Activated naive CD4-positive, alpha-beta T cell treated with anti-CD3 and anti-CD28 coated beads, Interleukin-2, amount 50 U/mL, for 24 hours (primary cell): ENCODE measurements around the gene CNDP2.

ENCODE experiments used
- H3K27ac Mint-ChIP-seq: one replicate; pipeline ENCODE4 v1.8.0; 2021; ENCODE audit warnings: mild to moderate bottlenecking, mixed read lengths
- H3K27me3 Mint-ChIP-seq: one replicate; pipeline ENCODE4 v1.8.0; 2021; ENCODE audit warnings: mixed read lengths
- H3K36me3 Mint-ChIP-seq: one replicate; pipeline ENCODE4 v1.8.0; 2021; ENCODE audit warnings: mixed read lengths
- H3K4me1 Mint-ChIP-seq: one replicate; pipeline ENCODE4 v1.8.0; 2021; ENCODE audit warnings: mixed read lengths
- H3K4me3 Mint-ChIP-seq: one replicate; pipeline ENCODE4 v1.8.0; 2021; ENCODE audit warnings: mild to moderate bottlenecking, mixed read lengths
- H3K9me3 Mint-ChIP-seq: one replicate; pipeline ENCODE4 v1.8.0; 2021; ENCODE audit warnings: mixed read lengths

The CNDP2 gene

DNA sequence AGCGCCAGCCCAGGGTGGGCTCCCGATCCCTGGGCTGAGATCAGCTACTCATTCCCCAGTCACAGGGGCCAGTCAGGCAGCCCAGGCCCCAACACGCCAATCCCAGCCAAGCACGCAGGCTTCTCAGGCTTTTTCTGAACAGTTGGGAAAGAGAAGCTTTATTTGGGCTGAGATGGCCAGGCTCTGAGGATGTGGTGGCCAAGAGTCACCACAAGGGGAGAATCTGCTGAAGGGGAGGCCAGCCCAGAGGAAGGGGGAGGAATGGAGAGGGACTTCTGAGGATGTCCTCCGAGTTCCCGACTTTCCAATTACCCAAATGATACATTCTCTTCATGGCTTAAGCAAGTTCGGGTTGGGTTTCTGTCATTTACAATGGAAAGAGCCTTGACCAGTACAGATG lies 36.3 kb upstream of the CNDP2 start:
- peaks cover 13% of the 10 kb centered on the region for H3K27me3 Mint-ChIP-seq
- H3K4me3 Mint-ChIP-seq = no peak overlapping the region
- no peak overlapping the region for H3K27ac Mint-ChIP-seq
- H3K36me3 Mint-ChIP-seq = no peaks in the 10 kb centered on the region
- H3K4me1 Mint-ChIP-seq = peaks cover 17% of the 10 kb centered on the region
- H3K9me3 Mint-ChIP-seq = no peaks in the 10 kb centered on the region

DNA sequence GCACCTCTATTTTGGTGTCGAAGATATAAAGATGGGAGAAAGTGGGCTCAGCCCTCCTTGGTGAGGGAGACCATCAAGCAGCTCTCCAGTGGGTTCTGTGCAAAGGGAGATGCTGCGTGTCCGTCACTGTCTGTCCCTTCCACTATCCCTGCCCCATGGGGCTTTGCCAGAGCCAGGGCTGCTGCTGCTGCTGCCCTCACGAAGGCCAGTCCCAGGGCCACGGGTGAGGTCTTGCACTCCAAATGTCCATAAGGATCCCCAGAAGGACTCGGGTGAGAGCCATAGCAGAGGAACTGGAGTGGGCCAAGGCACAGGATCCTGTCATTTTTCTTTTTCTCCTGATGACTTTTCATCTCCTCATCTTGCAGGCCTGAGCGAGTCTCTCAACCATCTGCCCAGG lies 35.3 kb upstream of the CNDP2 start:
- no peak overlapping the region for H3K27ac Mint-ChIP-seq
- H3K36me3 Mint-ChIP-seq = no peaks in the 10 kb centered on the region
- H3K27me3 Mint-ChIP-seq = peaks cover 11% of the 10 kb centered on the region
- H3K4me1 Mint-ChIP-seq = peaks cover 17% of the 10 kb centered on the region
- no peak overlapping the region for H3K4me3 Mint-ChIP-seq
- no peaks in the 10 kb centered on the region for H3K9me3 Mint-ChIP-seq

DNA sequence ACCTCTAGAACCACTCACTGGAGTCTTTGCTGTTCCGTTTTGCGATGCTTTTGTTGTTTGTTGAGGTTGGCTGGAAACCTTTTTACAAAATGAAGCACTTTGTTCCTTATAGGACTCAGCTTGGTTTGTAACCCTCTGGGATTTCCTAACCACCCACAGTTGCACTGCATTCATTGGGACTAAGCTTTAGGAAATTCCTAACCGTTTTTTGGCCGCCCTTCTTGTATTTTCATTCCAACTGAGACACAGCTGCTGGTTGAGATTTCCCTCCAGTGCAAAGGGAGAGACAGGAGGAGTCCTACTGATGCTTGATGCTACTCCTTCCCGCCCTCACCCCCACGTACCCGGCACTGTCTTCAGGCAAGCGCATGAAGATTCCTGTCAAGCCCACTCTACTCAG lies 32.9 kb upstream of the CNDP2 start:
- peaks cover 12% of the 10 kb centered on the region for H3K4me1 Mint-ChIP-seq
- H3K27me3 Mint-ChIP-seq = peaks cover 5% of the 10 kb centered on the region
- H3K36me3 Mint-ChIP-seq = no peaks in the 10 kb centered on the region
- no peaks in the 10 kb centered on the region for H3K9me3 Mint-ChIP-seq
- H3K27ac Mint-ChIP-seq = no peak overlapping the region
- H3K4me3 Mint-ChIP-seq = no peak overlapping the region

DNA sequence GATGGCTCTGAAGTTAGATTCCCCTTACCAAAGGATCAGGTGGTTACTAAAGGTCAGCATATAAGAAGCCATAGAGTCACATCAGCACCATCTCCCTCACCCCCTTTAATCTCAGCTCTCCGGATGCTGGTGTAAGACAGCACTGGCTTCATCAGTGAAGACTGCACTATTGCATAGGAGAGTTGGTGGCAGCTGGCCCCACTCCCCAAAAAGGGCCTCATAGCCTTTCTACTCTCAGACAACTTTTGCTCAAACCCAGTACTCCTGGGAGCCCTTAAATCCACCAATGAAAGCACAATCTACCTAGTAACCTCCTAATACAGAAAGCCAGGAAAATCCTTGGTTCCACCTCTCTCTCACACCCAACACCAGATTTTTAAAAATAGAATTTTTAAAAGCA lies 32.2 kb upstream of the CNDP2 start:
- Mint-ChIP-seq H3K36me3 (no peaks in the 10 kb centered on the region), H3K9me3 (no peaks in the 10 kb centered on the region), H3K4me1 (peaks cover 5% of the 10 kb centered on the region), H3K4me3 (no peak overlapping the region), H3K27me3 (peaks cover 1% of the 10 kb centered on the region), H3K27ac (no peak overlapping the region)

DNA sequence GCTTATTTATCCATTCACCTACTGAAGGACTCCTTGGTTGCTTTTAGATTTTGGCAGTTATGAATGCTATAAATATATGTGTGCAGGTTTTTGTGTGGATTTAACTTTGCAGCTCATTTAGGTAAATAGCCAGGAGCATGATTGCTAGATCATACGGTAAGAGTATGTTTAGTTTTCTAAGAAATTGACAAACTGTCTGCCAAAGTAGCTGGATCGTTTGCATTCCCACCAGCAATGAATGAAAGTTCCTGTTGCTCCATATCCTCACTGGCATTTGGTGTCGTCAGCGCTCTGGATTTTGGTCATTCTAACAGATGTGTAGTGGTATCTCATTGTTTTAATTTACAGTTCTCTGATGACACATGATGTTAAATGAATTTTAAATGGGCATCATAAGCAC lies 30.4 kb upstream of the CNDP2 start:
- no peaks in the 10 kb centered on the region for H3K4me1 Mint-ChIP-seq
- no peak overlapping the region for H3K27ac Mint-ChIP-seq
- H3K36me3 Mint-ChIP-seq = no peaks in the 10 kb centered on the region
- no peak overlapping the region for H3K4me3 Mint-ChIP-seq
- H3K27me3 Mint-ChIP-seq = no peaks in the 10 kb centered on the region
- H3K9me3 Mint-ChIP-seq = peaks cover 8% of the 10 kb centered on the region

DNA sequence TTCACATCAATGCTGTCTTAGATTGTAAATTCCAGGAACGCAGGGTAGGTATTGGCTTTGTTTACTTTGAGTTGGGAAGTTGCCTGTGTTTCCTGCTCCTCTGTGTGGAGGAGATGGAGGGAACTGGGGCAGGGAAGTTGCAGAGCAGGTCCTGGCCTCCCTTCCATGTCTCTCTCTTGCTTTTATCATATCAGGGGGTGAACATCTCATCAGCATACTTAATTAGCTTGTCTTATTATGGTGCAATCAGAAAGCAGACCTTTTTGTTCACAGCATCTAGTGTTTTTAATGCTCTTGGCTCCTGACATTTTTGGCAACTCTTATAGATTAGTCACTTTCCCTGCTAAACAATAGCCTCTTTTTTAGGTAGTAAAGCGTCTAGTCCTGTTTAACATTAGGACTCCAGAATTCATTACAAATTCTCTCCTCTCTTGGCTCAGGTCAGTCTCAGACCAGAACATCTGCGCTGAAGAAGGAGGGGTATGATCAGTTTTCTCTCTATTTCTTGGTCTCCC lies 27.6 kb upstream of the CNDP2 start:
- no peak overlapping the region for H3K27ac Mint-ChIP-seq
- H3K9me3 Mint-ChIP-seq = peaks cover 8% of the 10 kb centered on the region

DNA sequence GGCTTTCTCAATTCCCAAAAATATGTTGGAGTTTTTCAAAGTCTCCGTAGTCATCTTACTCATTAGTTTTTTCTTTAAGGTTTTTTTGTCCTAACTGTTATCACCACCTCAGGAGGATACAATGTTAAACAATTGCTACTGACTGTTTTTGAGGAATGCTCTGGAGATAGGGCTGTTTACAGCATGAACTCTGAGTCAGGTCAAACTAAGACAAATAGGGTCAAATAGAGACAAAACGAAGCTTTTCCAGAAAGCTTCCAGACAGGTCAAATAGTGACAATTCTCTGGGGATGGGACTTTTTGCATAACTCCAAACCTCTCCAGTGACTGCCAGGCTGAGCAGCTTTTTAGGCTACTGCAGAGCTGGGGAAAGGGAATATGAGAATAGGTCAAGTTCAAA lies 23.9 kb upstream of the CNDP2 start:
- no peaks in the 10 kb centered on the region for H3K36me3 Mint-ChIP-seq
- no peaks in the 10 kb centered on the region for H3K27me3 Mint-ChIP-seq
- no peak overlapping the region for H3K27ac Mint-ChIP-seq
- no peak overlapping the region for H3K4me3 Mint-ChIP-seq
- H3K9me3 Mint-ChIP-seq = peaks cover 8% of the 10 kb centered on the region
- H3K4me1 Mint-ChIP-seq = no peaks in the 10 kb centered on the region

More for the DNA sequence above, 27.6 kb upstream of the CNDP2 start:
- Mint-ChIP-seq H3K27me3 (no peaks in the 10 kb centered on the region), H3K4me1 (no peaks in the 10 kb centered on the region), H3K4me3 (no peak overlapping the region), H3K36me3 (no peaks in the 10 kb centered on the region)

DNA sequence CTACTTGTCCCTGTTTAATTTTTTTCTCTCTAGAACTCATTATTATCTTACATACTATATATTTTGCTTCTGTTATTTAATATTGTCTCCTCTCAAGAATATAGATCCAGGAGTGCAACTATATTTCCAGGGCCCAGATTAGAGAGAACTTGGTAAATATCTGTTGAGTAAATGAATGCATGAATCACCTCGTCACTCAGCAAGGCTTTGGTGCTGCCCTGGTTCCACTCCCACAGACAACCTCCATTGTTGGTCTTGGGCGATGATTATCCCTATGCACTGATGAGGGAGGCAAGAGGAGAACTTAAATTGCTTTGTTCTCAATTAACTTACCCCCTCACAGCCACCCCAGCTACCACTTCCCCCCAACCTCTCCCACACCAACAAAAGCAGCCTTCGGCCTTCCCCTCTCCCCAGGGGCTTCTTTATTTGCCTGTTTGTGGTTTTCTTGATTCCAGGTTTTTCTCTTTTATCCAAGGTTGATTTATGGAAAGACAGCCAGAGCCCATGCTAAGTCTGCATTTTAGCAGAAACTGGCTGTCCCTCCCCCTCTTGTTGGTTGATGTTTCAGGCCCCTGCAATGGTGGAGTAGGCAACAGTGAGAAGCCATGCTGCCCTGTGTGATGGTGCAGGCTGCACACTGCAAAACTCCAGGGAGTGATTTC lies 22.1 kb upstream of the CNDP2 start:
- Mint-ChIP-seq H3K4me3 (no peak overlapping the region), H3K9me3 (peaks cover 8% of the 10 kb centered on the region), H3K4me1 (no peaks in the 10 kb centered on the region), H3K36me3 (no peaks in the 10 kb centered on the region), H3K27ac (no peak overlapping the region), H3K27me3 (no peaks in the 10 kb centered on the region)

DNA sequence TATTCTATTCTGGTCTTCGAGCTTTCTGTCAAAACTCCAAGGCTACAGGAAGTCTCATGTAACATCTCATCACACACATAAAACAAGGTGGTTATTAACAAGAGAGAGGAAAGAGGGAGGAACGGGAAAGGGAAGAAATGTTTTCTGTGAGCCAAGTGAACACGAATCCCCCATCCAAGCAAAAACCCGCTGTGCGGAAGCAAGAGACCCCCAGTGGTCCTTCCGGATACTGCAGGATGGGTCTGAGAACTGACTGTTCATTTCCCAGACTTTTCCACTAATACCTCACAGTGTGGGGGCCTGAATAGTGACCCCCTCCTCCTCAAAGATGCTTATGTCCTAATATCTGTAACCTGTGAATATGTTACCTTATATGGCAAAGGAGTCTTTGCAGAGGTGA lies 20.0 kb upstream of the CNDP2 start:
- no peaks in the 10 kb centered on the region for H3K36me3 Mint-ChIP-seq
- H3K9me3 Mint-ChIP-seq = no peaks in the 10 kb centered on the region
- H3K4me1 Mint-ChIP-seq = no peaks in the 10 kb centered on the region
- H3K27me3 Mint-ChIP-seq = no peaks in the 10 kb centered on the region
- no peak overlapping the region for H3K27ac Mint-ChIP-seq
- no peak overlapping the region for H3K4me3 Mint-ChIP-seq

DNA sequence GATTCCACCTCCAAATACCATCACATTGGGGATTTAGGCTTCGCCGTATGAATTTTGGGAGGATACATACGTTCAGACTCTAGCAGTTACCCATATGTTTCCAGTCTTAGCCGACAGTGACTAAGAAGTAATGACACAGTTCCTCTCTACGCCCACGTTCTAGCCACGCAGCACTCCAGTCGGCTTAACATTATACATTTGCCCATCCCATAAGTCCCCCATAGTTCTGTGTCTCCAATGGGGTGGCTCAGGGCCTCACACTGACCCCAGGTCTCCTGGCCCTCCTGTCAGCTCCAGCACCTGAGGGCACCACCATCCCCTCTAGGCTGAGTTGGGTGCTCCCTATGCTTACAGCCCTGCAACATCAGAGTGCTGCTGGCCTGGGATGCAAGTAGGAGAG lies 18.4 kb upstream of the CNDP2 start:
- Mint-ChIP-seq H3K9me3 (no peaks in the 10 kb centered on the region), H3K36me3 (no peaks in the 10 kb centered on the region), H3K27ac (no peak overlapping the region), H3K4me1 (no peaks in the 10 kb centered on the region), H3K4me3 (no peak overlapping the region), H3K27me3 (no peaks in the 10 kb centered on the region)

DNA sequence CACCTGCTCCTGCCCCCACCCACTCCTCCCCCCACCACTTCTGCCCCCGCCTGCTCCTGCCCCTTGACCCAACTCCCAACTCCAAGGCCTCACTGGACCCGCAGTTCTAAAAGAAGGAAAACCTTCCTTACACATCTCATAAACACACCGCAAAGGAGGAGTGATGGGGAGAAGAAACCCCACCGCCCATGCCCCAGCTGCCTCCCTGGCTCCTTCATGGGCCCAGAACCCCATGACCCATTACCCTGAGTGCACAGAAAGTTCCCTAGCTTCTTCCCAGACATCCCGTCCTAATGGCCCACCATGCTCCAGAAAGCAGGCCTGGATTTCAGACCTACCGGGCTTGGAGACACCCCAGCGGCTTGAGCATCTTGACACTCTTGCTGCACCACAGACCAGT lies 17.8 kb upstream of the CNDP2 start:
- H3K9me3 Mint-ChIP-seq = no peaks in the 10 kb centered on the region
- H3K27me3 Mint-ChIP-seq = no peaks in the 10 kb centered on the region
- no peak overlapping the region for H3K4me3 Mint-ChIP-seq
- H3K27ac Mint-ChIP-seq = no peak overlapping the region
- no peaks in the 10 kb centered on the region for H3K36me3 Mint-ChIP-seq
- no peaks in the 10 kb centered on the region for H3K4me1 Mint-ChIP-seq

DNA sequence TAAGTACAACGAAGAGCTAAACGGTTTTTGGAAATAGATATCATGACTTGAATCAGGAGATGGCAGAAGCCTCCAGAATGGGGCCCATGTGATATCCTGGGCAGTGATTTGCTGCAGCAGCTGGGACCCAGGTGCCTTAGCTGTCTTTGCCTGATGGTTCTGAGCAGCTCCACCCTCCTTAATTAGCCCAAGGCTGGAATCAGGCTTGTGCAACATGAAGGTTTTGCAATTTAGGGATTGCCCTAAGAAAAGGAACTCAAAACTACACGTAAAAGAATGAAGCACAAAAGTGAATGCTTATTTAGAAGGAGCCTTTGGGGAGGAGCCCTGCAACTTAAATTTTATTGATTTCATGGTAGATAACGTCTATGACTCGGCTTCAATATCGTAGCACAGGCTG lies 17.3 kb upstream of the CNDP2 start:
- H3K27ac Mint-ChIP-seq = no peak overlapping the region
- H3K36me3 Mint-ChIP-seq = no peaks in the 10 kb centered on the region
- H3K4me3 Mint-ChIP-seq = no peak overlapping the region
- H3K9me3 Mint-ChIP-seq = no peaks in the 10 kb centered on the region
- no peaks in the 10 kb centered on the region for H3K27me3 Mint-ChIP-seq
- H3K4me1 Mint-ChIP-seq = no peaks in the 10 kb centered on the region

DNA sequence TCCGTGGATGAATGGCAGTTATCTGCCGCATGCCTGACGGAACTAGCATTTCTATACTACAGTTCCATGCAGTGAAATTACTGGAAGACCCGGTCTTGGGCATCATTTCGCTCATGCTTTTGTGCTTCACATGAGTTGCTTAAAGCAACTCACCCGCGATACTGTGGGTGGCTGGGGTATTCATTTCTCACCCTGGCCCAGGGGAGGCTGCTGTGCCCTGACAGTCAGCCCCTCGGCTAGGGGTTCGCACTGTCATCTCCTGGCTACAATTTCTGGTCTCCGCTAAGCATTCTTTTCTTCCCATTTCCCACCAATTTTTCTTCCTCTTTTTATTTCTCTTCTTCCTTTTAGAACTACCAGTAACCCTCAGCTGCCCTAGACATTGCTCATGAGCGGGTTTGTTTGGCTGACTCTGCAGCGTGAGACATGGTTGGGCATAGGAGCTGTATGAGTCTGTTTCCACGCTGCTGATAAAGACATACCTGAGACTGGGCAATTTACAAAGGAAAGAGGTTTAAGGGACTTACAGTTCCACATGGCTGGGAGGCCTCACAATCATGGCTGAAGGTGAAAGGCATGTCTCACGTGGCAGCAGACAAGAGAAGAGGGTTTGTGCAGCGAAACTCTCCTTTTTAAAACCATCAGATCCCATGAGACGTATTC lies 16.5 kb upstream of the CNDP2 start:
- Mint-ChIP-seq H3K9me3 (no peaks in the 10 kb centered on the region), H3K36me3 (no peaks in the 10 kb centered on the region), H3K27me3 (no peaks in the 10 kb centered on the region), H3K4me1 (peaks cover 3% of the 10 kb centered on the region), H3K27ac (no peak overlapping the region), H3K4me3 (no peak overlapping the region)

DNA sequence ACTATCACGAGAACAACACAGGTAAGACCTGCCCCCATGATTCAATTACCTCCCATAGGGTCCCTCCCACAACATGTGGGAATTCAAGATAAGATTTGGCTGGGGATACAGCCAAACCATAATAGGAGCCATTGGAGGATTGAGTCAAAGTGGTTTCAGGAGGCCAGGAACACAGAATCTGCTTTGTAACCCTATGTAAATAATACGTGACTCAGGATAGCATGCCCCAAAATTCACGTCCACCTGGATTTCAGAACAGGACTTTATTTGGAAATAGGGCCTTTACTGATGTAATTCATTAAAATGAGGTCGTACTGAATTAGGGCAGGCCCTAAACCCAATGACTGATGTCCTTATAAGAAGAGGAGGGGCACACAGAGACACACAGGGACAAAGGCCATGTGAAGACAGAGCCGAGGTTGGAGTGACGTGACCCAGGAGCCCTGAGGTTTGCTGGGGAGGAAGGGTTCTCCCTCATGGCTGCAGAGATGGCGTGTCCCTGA lies 16.0 kb upstream of the CNDP2 start:
- Mint-ChIP-seq H3K9me3 (no peaks in the 10 kb centered on the region), H3K27ac (no peak overlapping the region), H3K4me3 (no peak overlapping the region), H3K36me3 (no peaks in the 10 kb centered on the region), H3K27me3 (no peaks in the 10 kb centered on the region), H3K4me1 (peaks cover 8% of the 10 kb centered on the region)

DNA sequence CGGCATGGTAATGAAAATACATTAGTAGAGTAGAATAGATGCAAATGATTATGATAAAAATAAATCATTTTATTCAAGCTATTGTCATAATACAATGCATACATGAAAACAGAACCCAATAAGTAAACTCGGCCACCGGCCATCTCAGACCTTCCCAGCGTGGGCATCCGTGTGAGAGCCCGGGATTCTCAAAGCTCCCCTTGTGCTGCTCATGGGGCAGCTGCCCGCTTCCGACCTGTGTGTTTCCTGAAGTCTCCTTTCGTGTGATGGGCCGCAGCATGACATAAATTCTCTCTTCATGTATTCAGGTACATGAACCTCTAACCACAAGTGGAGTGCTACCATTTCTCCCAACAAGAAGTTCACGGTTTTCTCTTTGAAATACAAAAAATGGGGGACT lies 13.5 kb upstream of the CNDP2 start:
- Mint-ChIP-seq H3K27ac (no peak overlapping the region), H3K36me3 (no peaks in the 10 kb centered on the region)

DNA sequence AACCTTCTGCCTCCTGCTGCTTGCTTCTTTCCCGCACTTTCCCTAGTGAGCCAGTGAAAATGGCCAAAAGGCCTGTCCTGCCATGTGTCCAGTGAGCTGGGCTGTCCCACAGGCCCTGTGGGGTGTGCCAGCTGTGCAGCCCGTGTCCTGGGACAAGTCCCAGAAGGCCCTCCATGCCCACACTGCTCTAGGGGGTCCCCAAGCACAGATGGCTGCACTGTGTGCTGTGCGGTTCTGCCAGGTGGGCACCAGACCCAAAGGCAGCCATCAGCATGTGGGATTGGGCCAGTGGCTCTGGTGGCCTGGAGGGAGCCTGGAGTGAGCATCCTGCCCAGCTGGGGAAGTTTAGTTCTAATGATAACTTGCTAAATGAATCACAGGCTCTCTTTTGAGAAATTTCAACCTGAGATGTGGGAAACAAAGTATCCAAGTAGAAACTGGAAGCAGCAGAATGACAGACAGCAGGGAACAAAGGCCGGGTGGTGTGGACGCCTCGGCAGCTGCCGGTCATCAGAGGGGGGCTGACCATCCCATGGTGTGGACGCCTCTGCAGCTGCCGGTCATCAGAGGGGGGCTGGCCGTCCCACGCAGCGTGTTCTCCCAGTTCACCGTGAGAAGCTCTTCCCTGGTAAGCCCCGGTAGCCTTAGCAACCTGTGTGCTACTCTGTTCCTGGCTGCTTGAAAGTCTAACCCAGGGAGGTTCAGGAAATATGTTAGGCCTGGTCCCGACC lies 9.9 kb upstream of the CNDP2 start:
- no peak overlapping the region for H3K4me3 Mint-ChIP-seq
- H3K36me3 Mint-ChIP-seq = no peaks in the 10 kb centered on the region
- no peak overlapping the region for H3K27ac Mint-ChIP-seq
- H3K27me3 Mint-ChIP-seq = no peaks in the 10 kb centered on the region
- H3K4me1 Mint-ChIP-seq = peaks cover 8% of the 10 kb centered on the region
- no peaks in the 10 kb centered on the region for H3K9me3 Mint-ChIP-seq

More for the DNA sequence above, 13.5 kb upstream of the CNDP2 start:
- Mint-ChIP-seq H3K4me1 (peaks cover 8% of the 10 kb centered on the region), H3K27me3 (no peaks in the 10 kb centered on the region), H3K9me3 (no peaks in the 10 kb centered on the region), H3K4me3 (no peak overlapping the region)
